Measurements from ENCODE around the gene PUS10. TPM values are rescaled to one million over a fixed set of nuclear protein-coding genes. Genes with fewer than 3 reads are reported as not detected.

The PUS10 gene
- total and polyA plus RNA-seq, 2 experiments from 2014 or later: 6.7 to 7.1 TPM

DNA sequence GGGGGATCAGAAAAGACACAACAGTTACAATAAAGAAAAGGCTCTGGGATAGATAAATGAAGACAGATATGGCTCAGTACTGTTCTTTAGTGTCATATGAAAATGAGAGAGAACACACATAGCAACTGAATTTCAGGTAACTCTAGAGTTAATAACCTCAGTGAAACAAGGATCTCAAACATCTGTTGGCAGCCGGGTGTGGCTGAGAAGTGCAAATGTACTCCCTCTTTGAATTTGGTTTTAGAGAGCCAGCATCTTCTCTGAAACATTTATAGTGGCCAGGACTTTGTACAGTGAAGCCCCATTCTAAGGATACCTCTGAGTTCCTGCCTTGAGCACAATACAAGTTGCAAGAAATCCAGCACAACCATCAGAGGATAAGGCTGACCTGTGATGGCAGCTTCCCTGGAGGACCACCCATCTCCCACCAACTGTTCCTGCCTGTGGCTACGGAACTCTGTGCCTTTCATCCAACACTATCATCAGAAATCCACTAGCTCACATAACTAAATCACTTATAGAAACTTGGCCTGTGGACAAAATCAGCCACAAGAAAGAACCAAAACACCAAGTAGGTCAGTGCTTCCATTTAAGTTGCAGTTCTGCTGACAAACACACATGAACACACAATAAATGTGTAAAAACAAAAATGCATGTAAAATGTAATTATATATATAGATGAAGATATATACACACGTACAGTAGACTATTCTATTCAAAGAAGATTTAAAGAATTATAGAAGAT lies 37.8 kb downstream of the PUS10 start:
- no peak overlapping the region for H3K27ac ChIP-seq
- no peaks in the 10 kb centered on the region for H3K79me2 ChIP-seq (ENCODE audit: insufficient read depth)
- no peaks in the 10 kb centered on the region for H4K20me1 ChIP-seq (ENCODE audit: insufficient read depth)
- WGBS, 2 experiments (ENCODE audit: low coverage in 1 of 2, low lambda C conversion rate in 2 of 2, missing lambda C conversion rate in 2 of 2): 64 to 67% methylated on average over 3 of the region's 3 CpGs
- no peaks in the 10 kb centered on the region for H3K36me3 ChIP-seq (ENCODE audit: low read depth)
- H3K4me2 ChIP-seq (ENCODE audit: unreplicated experiment): no peak overlapping the region
- in situ Hi-C loops (cut with MboI): loop anchor here (25.0 kb wide), 1 partner anchor 268 kb away; no protein-coding TSS in a partner anchor
- no peaks in the 10 kb centered on the region for H3F3A ChIP-seq (ENCODE audit: insufficient read depth)
- DNase-seq: no peak
- H3K9me2 ChIP-seq (ENCODE audit: insufficient read depth): no peaks in the 10 kb centered on the region
- no peak overlapping the region for H3K9ac ChIP-seq
- no peak overlapping the region for H2AFZ ChIP-seq
- H3K9me3 ChIP-seq (ENCODE audit: low read depth): no peaks in the 10 kb centered on the region
- no peaks in the 10 kb centered on the region for H3K27me3 ChIP-seq (replicated peaks; ENCODE audit: insufficient read depth)
- no peaks in the 10 kb centered on the region for H3K4me1 ChIP-seq (ENCODE audit: insufficient read depth)
- TF ChIP-seq EZH2 (IDR thresholded peaks at IDR 0.05; ENCODE audit: insufficient read depth, poor library complexity, severe bottlenecking): no peak
- TF ChIP-seq EZH2phosphoT487 (IDR thresholded peaks at IDR 0.05; ENCODE audit: insufficient read depth, low read depth): no peak
- H3K4me3 ChIP-seq: no peak overlapping the region

DNA sequence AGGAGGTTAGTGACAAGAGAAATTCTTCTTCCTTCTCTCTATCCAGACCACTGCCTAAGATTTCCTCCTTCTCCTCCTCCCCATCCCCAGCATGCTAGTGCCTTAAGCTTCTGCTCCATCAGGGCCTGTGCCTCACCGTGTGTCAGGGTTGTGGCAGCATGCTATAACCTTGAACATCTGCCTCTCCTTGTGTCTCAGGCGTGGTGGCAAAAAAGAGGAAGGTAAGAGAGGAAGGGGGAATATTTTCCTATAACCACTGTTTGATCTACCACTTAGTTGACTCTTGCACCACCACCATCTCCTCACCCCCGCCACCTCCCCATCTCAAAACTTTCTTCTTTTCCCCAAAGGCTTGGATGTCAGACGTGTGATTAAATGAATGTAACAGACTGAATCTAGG lies 38.8 kb downstream of the PUS10 start:
- H3K4me3 ChIP-seq: no peak overlapping the region
- H2AFZ ChIP-seq: no peak overlapping the region
- no peak overlapping the region for H3K9ac ChIP-seq
- no peak overlapping the region for H3K4me2 ChIP-seq (ENCODE audit: unreplicated experiment)
- no peaks in the 10 kb centered on the region for H3K9me2 ChIP-seq (ENCODE audit: insufficient read depth)
- 78 to 83% methylated on average over 4 of the region's 4 CpGs for WGBS, 2 experiments (ENCODE audit: low coverage in 1 of 2, low lambda C conversion rate in 2 of 2, missing lambda C conversion rate in 2 of 2)
- H3K4me1 ChIP-seq (ENCODE audit: insufficient read depth): no peaks in the 10 kb centered on the region
- no peaks in the 10 kb centered on the region for H3F3A ChIP-seq (ENCODE audit: insufficient read depth)
- in situ Hi-C loops (cut with MboI): loop anchor here (25.0 kb wide), 1 partner anchor 267 kb away; no protein-coding TSS in a partner anchor
- no peaks in the 10 kb centered on the region for H3K79me2 ChIP-seq (ENCODE audit: insufficient read depth)
- TF ChIP-seq EZH2 (IDR thresholded peaks at IDR 0.05; ENCODE audit: insufficient read depth, poor library complexity, severe bottlenecking) (no peak), EZH2phosphoT487 (IDR thresholded peaks at IDR 0.05; ENCODE audit: insufficient read depth, low read depth) (no peak)
- no peaks in the 10 kb centered on the region for H3K9me3 ChIP-seq (ENCODE audit: low read depth)
- no peaks in the 10 kb centered on the region for H3K27me3 ChIP-seq (replicated peaks; ENCODE audit: insufficient read depth)
- H3K36me3 ChIP-seq (ENCODE audit: low read depth): no peaks in the 10 kb centered on the region
- no peak overlapping the region for H3K27ac ChIP-seq
- DNase-seq: no peak
- no peaks in the 10 kb centered on the region for H4K20me1 ChIP-seq (ENCODE audit: insufficient read depth)

DNA sequence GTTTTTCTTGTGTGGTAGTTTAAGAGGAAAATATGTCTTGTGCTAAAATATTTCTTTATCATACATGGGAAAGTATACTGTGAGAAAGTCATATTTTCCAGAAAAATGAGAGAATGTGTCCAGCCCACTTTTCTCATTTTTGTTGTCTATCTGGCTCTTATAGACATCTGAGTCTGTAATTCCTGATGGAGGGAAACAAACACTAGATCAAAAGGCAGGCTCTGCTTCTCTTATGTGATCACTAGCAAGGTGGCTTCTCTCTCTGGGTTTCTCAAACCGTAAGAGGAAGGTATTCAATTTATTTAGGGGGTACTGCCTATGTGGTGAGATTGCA lies 40.5 kb downstream of the PUS10 start:
- Histone ChIP-seq H3K4me3 (no peak overlapping the region), H4K20me1 (ENCODE audit: insufficient read depth) (no peaks in the 10 kb centered on the region), H3K4me1 (ENCODE audit: insufficient read depth) (no peaks in the 10 kb centered on the region), H3K27me3 (replicated peaks; ENCODE audit: insufficient read depth) (no peaks in the 10 kb centered on the region), H3K36me3 (ENCODE audit: low read depth) (no peaks in the 10 kb centered on the region), H2AFZ (no peak overlapping the region), H3K27ac (no peak overlapping the region), H3K9me3 (ENCODE audit: low read depth) (no peaks in the 10 kb centered on the region), H3F3A (ENCODE audit: insufficient read depth) (no peaks in the 10 kb centered on the region), H3K79me2 (ENCODE audit: insufficient read depth) (no peaks in the 10 kb centered on the region), H3K9me2 (ENCODE audit: insufficient read depth) (no peaks in the 10 kb centered on the region), H3K9ac (no peak overlapping the region), H3K4me2 (ENCODE audit: unreplicated experiment) (no peak overlapping the region)
- no peak for DNase-seq
- TF ChIP-seq EZH2 (IDR thresholded peaks at IDR 0.05; ENCODE audit: insufficient read depth, poor library complexity, severe bottlenecking) (no peak), EZH2phosphoT487 (IDR thresholded peaks at IDR 0.05; ENCODE audit: insufficient read depth, low read depth) (no peak)
- in situ Hi-C loops (cut with MboI): loop anchor here (25.0 kb wide), 1 partner anchor 265 kb away; no protein-coding TSS in a partner anchor
- WGBS, 2 experiments (ENCODE audit: low coverage in 1 of 2, low lambda C conversion rate in 2 of 2, missing lambda C conversion rate in 2 of 2): 55 to 56% methylated on average over 1 of the region's 1 CpG

DNA sequence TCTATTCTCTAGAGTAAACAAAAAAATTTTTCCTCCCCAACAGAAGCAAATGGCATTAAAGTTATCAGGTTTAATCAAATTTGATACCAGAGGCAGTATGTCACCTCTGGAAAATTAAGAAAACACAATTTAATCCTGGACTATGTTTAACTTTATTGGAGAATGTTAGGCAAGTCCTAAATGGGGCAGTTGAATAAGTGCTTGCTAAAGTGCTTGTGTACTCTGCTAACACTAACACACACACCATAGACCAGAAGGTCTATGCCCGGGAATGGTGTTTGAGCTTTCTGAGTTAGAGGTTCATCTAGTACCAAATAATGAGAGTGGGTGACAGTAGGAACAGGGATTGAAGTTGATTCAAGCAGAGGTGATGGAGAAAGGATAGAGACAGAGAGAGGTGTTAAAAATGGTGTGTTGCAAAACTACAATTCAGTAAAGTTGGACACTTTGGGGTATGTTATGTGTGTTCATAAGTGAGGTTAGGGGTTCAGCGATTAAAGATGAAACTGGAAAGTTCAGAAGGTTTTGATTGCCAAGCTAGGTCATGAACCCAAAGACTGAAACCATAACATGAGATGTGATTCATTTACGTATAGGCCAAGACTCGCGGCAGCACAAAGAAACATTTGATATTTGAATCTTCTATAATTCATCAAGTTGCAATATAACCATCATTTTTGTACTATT lies 41.0 kb downstream of the PUS10 start:
- Histone ChIP-seq H3K4me1 (ENCODE audit: insufficient read depth) (no peaks in the 10 kb centered on the region), H3F3A (ENCODE audit: insufficient read depth) (no peaks in the 10 kb centered on the region), H3K9ac (no peak overlapping the region), H3K4me3 (no peak overlapping the region), H3K4me2 (ENCODE audit: unreplicated experiment) (no peak overlapping the region), H3K9me3 (ENCODE audit: low read depth) (no peaks in the 10 kb centered on the region), H4K20me1 (ENCODE audit: insufficient read depth) (no peaks in the 10 kb centered on the region), H3K79me2 (ENCODE audit: insufficient read depth) (no peaks in the 10 kb centered on the region), H3K36me3 (ENCODE audit: low read depth) (no peaks in the 10 kb centered on the region), H2AFZ (no peak overlapping the region), H3K27ac (no peak overlapping the region), H3K27me3 (replicated peaks; ENCODE audit: insufficient read depth) (no peaks in the 10 kb centered on the region), H3K9me2 (ENCODE audit: insufficient read depth) (no peaks in the 10 kb centered on the region)
- 76 to 78% methylated on average over 5 of the region's 5 CpGs for WGBS, 2 experiments (ENCODE audit: low coverage in 1 of 2, low lambda C conversion rate in 2 of 2, missing lambda C conversion rate in 2 of 2)
- no peak for DNase-seq
- in situ Hi-C loops (cut with MboI): loop anchor here (25.0 kb wide), 1 partner anchor 265 kb away; no protein-coding TSS in a partner anchor
- TF ChIP-seq EZH2 (IDR thresholded peaks at IDR 0.05; ENCODE audit: insufficient read depth, poor library complexity, severe bottlenecking) (no peak), EZH2phosphoT487 (IDR thresholded peaks at IDR 0.05; ENCODE audit: insufficient read depth, low read depth) (no peak)
